GM12878 (cell line): ENCODE measurements around the gene ABCA7.

Experiments used
- BHLHE40 ChIP-seq, 2 experiments: fragments of 450-650 bp in 1 of 2; IDR thresholded peaks; 2 replicates each; pipeline ENCODE4 v1.6.1; 2011 to 2017; ENCODE audit warnings: low read depth in 2 of 2, borderline replicate concordance in 1 of 2, improper control_type of control experiment in 1 of 2, low read length in 1 of 2, mild to moderate bottlenecking in 1 of 2
- EZH2 ChIP-seq: IDR thresholded peaks from 2 replicates; pipeline ENCODE4 v1.6.1; 2012; ENCODE audit warnings: low read depth, mild to moderate bottlenecking, control low read depth, inconsistent platforms, low read length, borderline replicate concordance; ENCODE audit not compliant: control insufficient read depth
- GATAD2B ChIP-seq: fragments of 450-650 bp; conservative IDR thresholded peaks from 2 replicates; pipeline ENCODE4 v1.6.1; 2017; ENCODE audit warnings: low read depth, mild to moderate bottlenecking, moderate library complexity
- HDAC2 ChIP-seq: fragments of 200-600 bp; sonication (generic); IDR thresholded peaks from 2 replicates; pipeline ENCODE4 v1.6.1; 2017
- MXI1 ChIP-seq: fragments of 150-350 bp; IDR thresholded peaks from 2 replicates; pipeline ENCODE4 v1.6.1; 2011; ENCODE audit warnings: low read depth, mild to moderate bottlenecking, inconsistent platforms, low read length, improper control_type of control experiment
- NFYA ChIP-seq: IDR thresholded peaks from 2 replicates; pipeline ENCODE4 v1.6.1; 2011; ENCODE audit warnings: low read depth, mild to moderate bottlenecking, low read length, improper control_type of control experiment, borderline replicate concordance
- NRF1 ChIP-seq: conservative IDR thresholded peaks from 2 replicates; pipeline ENCODE4 v1.6.1; 2011; ENCODE audit warnings: mild to moderate bottlenecking, low read depth, low read length, improper control_type of control experiment
- POLR2A ChIP-seq: IDR thresholded peaks from 2 replicates; pipeline ENCODE4 v1.6.1; 2011; ENCODE audit warnings: low read depth, mild to moderate bottlenecking, low read length
- RELA ChIP-seq: fragments of 450-650 bp; IDR thresholded peaks from 2 replicates; pipeline ENCODE4 v1.8.0; 2014; ENCODE audit warnings: borderline replicate concordance; ENCODE audit not compliant: partially characterized antibody
- SMARCA5 ChIP-seq: fragments of 450-650 bp; IDR thresholded peaks from 2 replicates; pipeline ENCODE4 v1.6.1; 2017; ENCODE audit warnings: mild to moderate bottlenecking
- SPI1 ChIP-seq: IDR thresholded peaks from 2 replicates; pipeline ENCODE4 v1.6.1; 2011; ENCODE audit warnings: low read depth, mild to moderate bottlenecking, low read length, moderate library complexity, borderline replicate concordance; ENCODE audit not compliant: insufficient read depth
- SREBF1 ChIP-seq: IDR thresholded peaks from 2 replicates; pipeline ENCODE4 v1.6.1; 2012; ENCODE audit warnings: mild to moderate bottlenecking, low read length
- TF ChIP-seq, protein P1 (sequence below), 3 experiments: IDR thresholded peaks in 2 of 3; conservative IDR thresholded peaks in 1 of 3; 2 replicates each; pipeline ENCODE4 v1.5.1; 2011; ENCODE audit warnings: low read depth in 3 of 3, low read length in 3 of 3, mild to moderate bottlenecking in 3 of 3, control low read depth in 2 of 3, moderate library complexity in 2 of 3, inconsistent platforms in 1 of 3, mixed read lengths in 1 of 3; ENCODE audit not compliant: control insufficient read depth in 2 of 3, insufficient read depth in 1 of 3; ENCODE audit errors: extremely low read depth in 1 of 3

GRCh38 chr19:1070576-1070930 lies 30.6 kb downstream of the ABCA7 start:
- no peak for TF ChIP-seq POLR2A
- TF ChIP-seq BHLHE40 (IDR thresholded peaks at IDR 0.05; ENCODE audit: borderline replicate concordance in 1 of 2, low read depth in 2 of 2, low read length in 1 of 2), result no peak
- TF ChIP-seq GATAD2B, result no peak
- no peak for TF ChIP-seq EZH2
- TF ChIP-seq RELA, result no peak
- TF ChIP-seq MXI1, result no peak
- TF ChIP-seq, protein P1, sequence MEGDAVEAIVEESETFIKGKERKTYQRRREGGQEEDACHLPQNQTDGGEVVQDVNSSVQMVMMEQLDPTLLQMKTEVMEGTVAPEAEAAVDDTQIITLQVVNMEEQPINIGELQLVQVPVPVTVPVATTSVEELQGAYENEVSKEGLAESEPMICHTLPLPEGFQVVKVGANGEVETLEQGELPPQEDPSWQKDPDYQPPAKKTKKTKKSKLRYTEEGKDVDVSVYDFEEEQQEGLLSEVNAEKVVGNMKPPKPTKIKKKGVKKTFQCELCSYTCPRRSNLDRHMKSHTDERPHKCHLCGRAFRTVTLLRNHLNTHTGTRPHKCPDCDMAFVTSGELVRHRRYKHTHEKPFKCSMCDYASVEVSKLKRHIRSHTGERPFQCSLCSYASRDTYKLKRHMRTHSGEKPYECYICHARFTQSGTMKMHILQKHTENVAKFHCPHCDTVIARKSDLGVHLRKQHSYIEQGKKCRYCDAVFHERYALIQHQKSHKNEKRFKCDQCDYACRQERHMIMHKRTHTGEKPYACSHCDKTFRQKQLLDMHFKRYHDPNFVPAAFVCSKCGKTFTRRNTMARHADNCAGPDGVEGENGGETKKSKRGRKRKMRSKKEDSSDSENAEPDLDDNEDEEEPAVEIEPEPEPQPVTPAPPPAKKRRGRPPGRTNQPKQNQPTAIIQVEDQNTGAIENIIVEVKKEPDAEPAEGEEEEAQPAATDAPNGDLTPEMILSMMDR (IDR thresholded peaks at IDR 0.05 in 2 of 3, conservative IDR thresholded peaks at IDR 0.05 in 1 of 3; ENCODE audit: control insufficient read depth in 2 of 3, extremely low read depth in 1 of 3, insufficient read depth in 1 of 3, low read depth in 3 of 3, low read length in 3 of 3), result no peak
- TF ChIP-seq NFYA, result no peak
- TF ChIP-seq HDAC2, result no peak
- no peak for TF ChIP-seq NRF1
- TF ChIP-seq SPI1, result no peak
- no peak for TF ChIP-seq SMARCA5
- no peak for TF ChIP-seq SREBF1
